Cardiac muscle cell (in vitro differentiated cells and primary cell): ENCODE data around the gene STARD3. TPM values are rescaled to one million over a fixed set of nuclear protein-coding genes. Genes with fewer than 3 reads are reported as not detected.

Experiments used
- DNase-seq, 2 donors: peaks; one replicate each; pipeline versions ENCODE4 v3.0.0 to v3.0.0-alpha.2; 2010 to 2017; ENCODE audit warnings: low read depth in 1 of 2, low spot score in 1 of 2
- H3K27ac ChIP-seq: fragments of 200-600 bp; sonication (generic); 2 replicates; pipeline ENCODE4 v1.5.1; 2016
- H3K27me3 ChIP-seq: fragments of 200-600 bp; sonication (generic); 2 replicates; pipeline ENCODE4 v1.6.0; 2016; ENCODE audit warnings: control low read depth
- H3K36me3 ChIP-seq: fragments of 200-600 bp; sonication (generic); 2 replicates; pipeline ENCODE4 v1.5.1; 2016; ENCODE audit warnings: control low read depth
- H3K4me1 ChIP-seq: fragments of 200-600 bp; sonication (generic); 2 replicates; pipeline ENCODE4 v1.8.1; 2017; ENCODE audit warnings: low read depth, mild to moderate bottlenecking, mixed run types
- H3K4me3 ChIP-seq: fragments of 200-600 bp; sonication (generic); 2 replicates; pipeline ENCODE4 v1.5.1; 2016; ENCODE audit warnings: mild to moderate bottlenecking
- H3K9me3 ChIP-seq: fragments of 200-600 bp; sonication (generic); 2 replicates; pipeline ENCODE4 v1.5.1; 2017; ENCODE audit warnings: low read depth, mild to moderate bottlenecking, control low read depth
- CTCF ChIP-seq: IDR thresholded peaks from 2 replicates; pipeline ENCODE4 v1.5.1; 2012; ENCODE audit warnings: low read depth, mild to moderate bottlenecking, low read length
- polyA plus RNA-seq: library from polyadenylated mRNA; unstranded; fragments of >200 nt; fragmentation: Nextera tagmentation; extraction: Ambion mirVana; gene quantifications from 2 replicates; pipeline ENCODE4 v1.2.1, GENCODE V29; 2016
- total RNA-seq: library from RNA; depleted of rRNA; stranded (reverse); fragments of >200 nt; gene quantifications from 2 replicates; pipeline ENCODE4 v1.2.3, GENCODE V29; 2016

The STARD3 gene
- total and polyA plus RNA-seq, 2 experiments from 2014 or later: 47.9 to 67.1 TPM

DNA sequence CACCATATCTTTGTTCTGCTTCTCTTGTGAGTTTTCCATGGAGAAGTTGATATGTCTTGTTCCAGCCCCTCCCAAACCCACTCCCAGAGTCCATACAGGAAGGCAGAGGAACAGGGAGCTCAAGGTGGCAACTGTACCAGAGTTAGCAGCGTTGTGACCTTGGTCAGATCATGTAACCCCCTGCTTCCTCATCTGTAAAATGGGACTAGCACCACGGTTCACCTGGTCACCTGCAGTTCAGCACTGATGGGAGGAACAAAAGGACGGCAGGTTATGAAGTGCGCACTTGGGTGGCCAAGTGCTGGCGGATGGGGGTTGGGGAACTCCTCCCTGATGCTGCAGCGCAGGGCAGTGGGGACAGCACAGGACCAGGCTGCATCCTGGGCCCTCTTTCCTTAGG, 21.5 kb upstream of the STARD3 start:
- H3K27me3 ChIP-seq: peaks cover 100% of the 10 kb centered on the region
- no peak for TF ChIP-seq CTCF
- DNase-seq: no peak
- no peak overlapping the region for H3K27ac ChIP-seq
- H3K36me3 ChIP-seq: no peaks in the 10 kb centered on the region
- no peak overlapping the region for H3K4me3 ChIP-seq
- H3K9me3 ChIP-seq: no peaks in the 10 kb centered on the region
- no peaks in the 10 kb centered on the region for H3K4me1 ChIP-seq

DNA sequence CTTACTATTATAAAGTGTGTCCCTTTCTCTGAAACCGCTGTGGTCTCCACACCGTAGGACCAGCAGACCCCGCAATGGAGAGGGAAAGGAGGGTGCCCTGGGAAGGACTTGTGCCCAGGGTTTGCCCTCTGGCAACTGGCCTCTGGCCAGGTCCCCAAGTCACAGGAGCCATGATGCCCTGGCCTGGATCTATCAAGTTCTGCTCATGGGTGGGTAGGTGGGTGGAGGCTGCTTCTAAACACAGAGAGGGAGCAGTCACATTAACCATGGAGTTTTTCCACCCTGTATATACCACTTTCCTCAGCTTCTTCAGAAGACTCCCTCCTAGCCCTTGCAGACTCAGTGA, 19.9 kb upstream of the STARD3 start:
- no peaks in the 10 kb centered on the region for H3K4me1 ChIP-seq
- H3K9me3 ChIP-seq: no peaks in the 10 kb centered on the region
- no peak for DNase-seq
- no peak overlapping the region for H3K4me3 ChIP-seq
- peaks cover 97% of the 10 kb centered on the region for H3K27me3 ChIP-seq
- H3K27ac ChIP-seq: no peak overlapping the region
- no peak for TF ChIP-seq CTCF
- H3K36me3 ChIP-seq: no peaks in the 10 kb centered on the region

- Histone ChIP-seq H3K4me1 (no peaks in the 10 kb centered on the region), H3K36me3 (no peaks in the 10 kb centered on the region), H3K4me3 (peak overlapping the region; percentile 45), H3K27me3 (peaks cover 92% of the 10 kb centered on the region), H3K9me3 (no peaks in the 10 kb centered on the region), H3K27ac (no peak overlapping the region)
- TF ChIP-seq CTCF: no peak
- peak; percentile 57 to 74 for DNase-seq
Measured at GRCh38 chr17:39617446-39618245, 19.3 kb upstream of the STARD3 start.

DNA sequence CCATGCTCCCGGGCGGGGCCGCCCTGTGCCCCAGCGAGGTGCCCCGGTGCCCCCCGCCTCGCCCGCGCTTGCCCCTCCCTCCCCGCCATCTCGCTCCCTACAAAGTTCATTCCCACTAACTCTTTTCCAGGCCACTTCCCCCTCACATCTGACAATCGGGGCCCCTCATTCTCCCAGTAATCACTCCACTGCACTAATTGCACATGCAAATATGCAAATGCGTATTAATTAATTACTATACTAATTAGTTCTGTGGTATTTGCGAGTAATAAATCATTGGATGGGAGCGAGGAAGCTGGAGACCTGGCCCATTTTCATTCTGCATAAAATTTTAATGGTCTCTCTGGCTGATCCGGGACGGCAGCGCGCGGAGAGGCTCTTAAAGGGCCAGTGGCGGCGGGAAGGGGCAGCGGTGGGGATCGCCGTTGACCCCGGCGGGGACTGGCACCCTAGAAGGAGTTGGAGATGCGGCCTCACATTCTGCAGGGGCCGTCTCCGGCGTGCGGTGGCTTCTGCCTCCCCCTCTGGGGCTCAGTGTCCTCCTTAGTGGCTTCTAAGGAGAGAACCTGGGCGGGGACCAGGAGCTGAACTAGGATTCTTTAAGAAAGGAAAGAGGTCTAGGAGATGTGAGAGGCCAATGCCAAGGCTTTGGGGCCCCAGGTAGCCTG, 18.6 kb upstream of the STARD3 start:
- Histone ChIP-seq H3K4me3 (peak overlapping the region; percentile 45), H3K27me3 (peaks cover 84% of the 10 kb centered on the region), H3K4me1 (no peaks in the 10 kb centered on the region), H3K9me3 (no peaks in the 10 kb centered on the region), H3K36me3 (no peaks in the 10 kb centered on the region), H3K27ac (no peak overlapping the region)
- no peak for TF ChIP-seq CTCF
- peak in 1 of 2 donors; percentile 21 for DNase-seq

DNA sequence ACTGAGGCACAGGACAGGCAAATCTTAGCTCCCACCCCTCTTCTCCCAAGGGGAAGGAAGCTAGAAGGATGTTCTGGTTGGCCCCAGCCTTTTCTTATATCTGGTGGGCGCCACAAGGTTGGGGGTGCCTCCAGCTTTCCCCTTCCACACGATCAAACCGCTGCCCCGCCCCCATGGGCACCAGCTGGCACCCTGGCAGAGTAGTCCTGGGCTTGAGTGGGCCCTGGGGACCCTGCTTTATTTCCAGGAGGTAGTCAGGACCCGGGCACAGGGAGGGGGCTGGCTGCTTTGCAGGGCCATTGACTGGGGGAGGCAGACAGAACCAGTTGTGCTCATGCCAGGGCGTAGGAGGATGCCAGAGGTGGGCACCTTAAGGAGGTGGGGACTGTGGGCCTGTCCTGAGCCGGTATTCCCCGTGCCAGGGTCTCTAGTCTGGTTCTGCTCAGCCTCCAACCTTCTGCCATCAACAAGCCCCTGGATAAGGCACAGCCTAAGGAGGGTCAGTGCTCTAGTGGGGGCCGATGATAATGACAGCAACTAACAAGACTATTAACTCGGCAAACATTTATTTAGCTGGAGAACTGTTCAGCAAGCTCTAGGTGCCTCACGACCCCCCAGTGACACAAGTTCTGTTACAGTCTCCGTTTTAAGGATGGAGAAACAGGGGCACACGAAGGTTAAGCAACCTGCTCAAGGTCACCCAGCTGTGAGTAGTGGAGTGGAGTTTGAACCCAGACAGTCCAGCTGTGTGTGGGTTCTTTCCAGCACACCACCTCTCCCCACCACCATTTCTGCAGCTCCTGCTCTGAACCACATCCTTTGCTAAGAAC, 17.8 kb upstream of the STARD3 start:
- no peak for DNase-seq
- no peak overlapping the region for H3K27ac ChIP-seq
- no peak overlapping the region for H3K4me3 ChIP-seq
- TF ChIP-seq CTCF: no peak
- no peaks in the 10 kb centered on the region for H3K4me1 ChIP-seq
- H3K27me3 ChIP-seq: peaks cover 76% of the 10 kb centered on the region
- no peaks in the 10 kb centered on the region for H3K36me3 ChIP-seq
- no peaks in the 10 kb centered on the region for H3K9me3 ChIP-seq
